HepG2 (cell line): ENCODE results near the gene ECHS1. TPM values are rescaled to one million over a fixed set of nuclear protein-coding genes. Genes with fewer than 3 reads are reported as not detected.

ENCODE experiments used
- ARNT2 ChIP-seq: sonication (generic); formaldehyde crosslinking; IDR thresholded peaks from 2 replicates; pipeline ENCODE4 v1.8.0; 2022; ENCODE audit warnings: mild to moderate bottlenecking, low read depth, missing genetic modification reagents, moderate library complexity
- CENPT ChIP-seq: sonication (generic); formaldehyde crosslinking; IDR thresholded peaks from 2 replicates; pipeline ENCODE4 v1.8.0; 2022; ENCODE audit warnings: low read depth, mild to moderate bottlenecking, moderate library complexity, missing genetic modification reagents
- FOXA3 ChIP-seq: IDR thresholded peaks from 2 replicates; pipeline ENCODE4 v1.6.1; 2016; ENCODE audit warnings: missing genetic modification reagents, missing compliant biosample characterization
- FOXM1 ChIP-seq: sonication (generic); formaldehyde crosslinking; IDR thresholded peaks from 2 replicates; pipeline ENCODE4 v1.5.0; 2020; ENCODE audit warnings: missing genetic modification reagents
- KDM4B ChIP-seq: sonication (generic); formaldehyde crosslinking; IDR thresholded peaks from 2 replicates; pipeline ENCODE4 v1.4.0; 2020; ENCODE audit warnings: missing genetic modification reagents
- NFIB ChIP-seq: sonication (generic); formaldehyde crosslinking; IDR thresholded peaks from 2 replicates; pipeline ENCODE4 v1.9.0; 2021; ENCODE audit warnings: missing genetic modification reagents, mild to moderate bottlenecking, borderline replicate concordance
- NPAS2 ChIP-seq: sonication (generic); formaldehyde crosslinking; IDR thresholded peaks from 2 replicates; pipeline ENCODE4 v1.8.0; 2022; ENCODE audit warnings: mild to moderate bottlenecking, missing genetic modification reagents, borderline replicate concordance
- SALL2 ChIP-seq: sonication (generic); formaldehyde crosslinking; IDR thresholded peaks from 2 replicates; pipeline ENCODE4 v1.8.1; 2023; ENCODE audit warnings: mild to moderate bottlenecking, missing genetic modification reagents, inconsistent platforms
- SCMH1 ChIP-seq: sonication (generic); formaldehyde crosslinking; IDR thresholded peaks from 2 replicates; pipeline ENCODE4 v1.9.0; 2021; ENCODE audit warnings: missing genetic modification reagents, mild to moderate bottlenecking, borderline replicate concordance
- SIN3B ChIP-seq: fragments of 150-350 bp; IDR thresholded peaks from 2 replicates; pipeline ENCODE4 v1.6.1; 2014; ENCODE audit warnings: low read length
- SRSF4 ChIP-seq: fragments of 200-400 bp; formaldehyde crosslinking; IDR thresholded peaks from one replicate; pipeline ENCODE4 v1.6.1; 2018; ENCODE audit warnings: mild to moderate bottlenecking, low read depth, low read length, moderate library complexity; ENCODE audit not compliant: poor library complexity, severe bottlenecking
- TAF1 ChIP-seq: sonication (generic); formaldehyde crosslinking; IDR thresholded peaks from 2 replicates; pipeline ENCODE4 v1.4.0; 2020; ENCODE audit warnings: missing genetic modification reagents
- YEATS4 ChIP-seq: sonication (generic); formaldehyde crosslinking; IDR thresholded peaks from 2 replicates; pipeline ENCODE4 v1.4.0; 2020; ENCODE audit warnings: missing genetic modification reagents, borderline replicate concordance
- ZFYVE20 ChIP-seq: sonication (generic); formaldehyde crosslinking; IDR thresholded peaks from 2 replicates; pipeline ENCODE4 v1.8.0; 2023; ENCODE audit warnings: low read depth, mild to moderate bottlenecking, moderate library complexity, missing genetic modification reagents, borderline replicate concordance
- ZNF274 ChIP-seq: sonication (generic); formaldehyde crosslinking; IDR thresholded peaks from 2 replicates; pipeline ENCODE4 v1.5.1; 2020; ENCODE audit warnings: mild to moderate bottlenecking, missing genetic modification reagents
- ZNF296 ChIP-seq: sonication (generic); formaldehyde crosslinking; conservative IDR thresholded peaks from 2 replicates; pipeline ENCODE4 v1.5.0; 2020; ENCODE audit warnings: mild to moderate bottlenecking, missing genetic modification reagents
- ZNF446 ChIP-seq: sonication (generic); formaldehyde crosslinking; IDR thresholded peaks from 2 replicates; pipeline ENCODE4 v1.5.0; 2020; ENCODE audit warnings: mild to moderate bottlenecking, missing genetic modification reagents
- ZNF549 ChIP-seq: sonication (generic); formaldehyde crosslinking; IDR thresholded peaks from 2 replicates; pipeline ENCODE4 v1.5.0; 2020; ENCODE audit warnings: missing genetic modification reagents
- ZNF816 ChIP-seq: sonication (generic); formaldehyde crosslinking; IDR thresholded peaks from 2 replicates; pipeline ENCODE4 v1.8.0; 2022; ENCODE audit warnings: missing genetic modification reagents, mild to moderate bottlenecking, borderline replicate concordance
- polyA plus RNA-seq, 8 experiments: library from polyadenylated mRNA; depleted of rRNA in 3 of 8; stranded (reverse) in 7 of 8; unstranded in 1 of 8; fragments of >200 nt; fragmentation: Illumina TruSeq in 4 of 8; extraction: Trizol in 4 of 8; gene quantifications; 2 replicates each; pipeline versions ENCODE4 v1.2.1 to v1.2.3, GENCODE V29; 2011 to 2016; ENCODE audit warnings: low read depth in 4 of 8, missing spikeins in 1 of 8, mixed read lengths in 1 of 8; ENCODE audit not compliant: insufficient read depth in 1 of 8
- total RNA-seq, 5 experiments: library from RNA; depleted of rRNA; stranded (reverse); fragments of >200 nt; fragmentation: Illumina TruSeq; extraction: Trizol; gene quantifications; 2 replicates each; pipeline ENCODE4 v1.2.3, GENCODE V29; 2016; ENCODE audit warnings: low read depth in 1 of 5
- TF ChIP-seq, protein P1 (sequence below), 2 experiments: sonication (generic) in 1 of 2; formaldehyde crosslinking in 1 of 2; IDR thresholded peaks; 2 replicates each; pipeline versions ENCODE4 v1.6.1 to v1.9.0; 2014 to 2022; ENCODE audit warnings: antibody characterized with exemption in 1 of 2, borderline replicate concordance in 1 of 2, inconsistent platforms in 1 of 2, low read depth in 1 of 2, missing genetic modification reagents in 1 of 2
- TF ChIP-seq, protein P2 (sequence below): sonication (generic); formaldehyde crosslinking; IDR thresholded peaks from 2 replicates; pipeline ENCODE4 v1.4.0; 2020; ENCODE audit warnings: mild to moderate bottlenecking, missing genetic modification reagents
- TF ChIP-seq, protein P3 (sequence below): sonication (generic); formaldehyde crosslinking; IDR thresholded peaks from 2 replicates; pipeline ENCODE4 v1.8.1; 2022; ENCODE audit warnings: low read depth, mild to moderate bottlenecking, missing genetic modification reagents

ECHS1 gene
- total and polyA plus RNA-seq, 2 of the 13 experiments (the other 11 are each of a cell fraction or from before 2014, with no cell fraction given) = 32.7 to 195 TPM

DNA sequence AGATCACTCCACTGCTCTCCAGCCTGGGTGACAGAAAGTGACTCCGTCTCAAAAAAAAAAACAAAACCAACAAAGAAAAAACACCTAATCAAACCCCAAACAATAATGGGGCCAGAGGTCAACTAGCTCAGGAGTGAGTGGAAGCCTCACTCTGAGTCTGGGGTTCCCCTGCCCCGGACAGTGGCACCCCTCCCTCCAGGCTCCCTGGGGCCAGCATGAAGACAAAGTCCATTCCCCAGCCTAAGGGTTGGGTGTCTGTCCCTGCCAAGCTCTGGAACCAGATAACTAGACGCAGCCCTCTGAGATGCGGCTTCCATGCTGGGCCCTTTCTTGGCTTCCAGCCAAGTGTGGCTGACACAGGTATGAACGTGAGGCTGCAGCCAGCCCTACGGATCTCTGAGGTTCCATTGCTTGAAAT, 13.6 kb downstream of the ECHS1 start (continued):
- TF ChIP-seq NPAS2 (CRISPR knock-in tag) (no peak), ZNF446 (CRISPR knock-in tag) (no peak), FOXA3 (CRISPR knock-in tag) (peak; percentile 31), ZFYVE20 (CRISPR knock-in tag) (no peak), YEATS4 (no peak; the same call in 1 of the 2 replicates), ZNF296 (CRISPR knock-in tag) (no peak), CENPT (no peak), TAF1 (CRISPR knock-in tag) (peak; percentile 25; the same call in 1 of the 2 replicates), ZNF549 (CRISPR knock-in tag) (no peak), SALL2 (CRISPR knock-in tag) (no peak), ARNT2 (CRISPR knock-in tag) (no peak), ZNF274 (no peak), NFIB (CRISPR knock-in tag) (no peak; the same call in 1 of the 2 replicates), FOXM1 (CRISPR knock-in tag) (no peak), SRSF4 (no peak), ZNF816 (CRISPR knock-in tag) (no peak), KDM4B (no peak), SCMH1 (CRISPR knock-in tag) (no peak), SIN3B (no peak)
- TF ChIP-seq, protein P1, sequence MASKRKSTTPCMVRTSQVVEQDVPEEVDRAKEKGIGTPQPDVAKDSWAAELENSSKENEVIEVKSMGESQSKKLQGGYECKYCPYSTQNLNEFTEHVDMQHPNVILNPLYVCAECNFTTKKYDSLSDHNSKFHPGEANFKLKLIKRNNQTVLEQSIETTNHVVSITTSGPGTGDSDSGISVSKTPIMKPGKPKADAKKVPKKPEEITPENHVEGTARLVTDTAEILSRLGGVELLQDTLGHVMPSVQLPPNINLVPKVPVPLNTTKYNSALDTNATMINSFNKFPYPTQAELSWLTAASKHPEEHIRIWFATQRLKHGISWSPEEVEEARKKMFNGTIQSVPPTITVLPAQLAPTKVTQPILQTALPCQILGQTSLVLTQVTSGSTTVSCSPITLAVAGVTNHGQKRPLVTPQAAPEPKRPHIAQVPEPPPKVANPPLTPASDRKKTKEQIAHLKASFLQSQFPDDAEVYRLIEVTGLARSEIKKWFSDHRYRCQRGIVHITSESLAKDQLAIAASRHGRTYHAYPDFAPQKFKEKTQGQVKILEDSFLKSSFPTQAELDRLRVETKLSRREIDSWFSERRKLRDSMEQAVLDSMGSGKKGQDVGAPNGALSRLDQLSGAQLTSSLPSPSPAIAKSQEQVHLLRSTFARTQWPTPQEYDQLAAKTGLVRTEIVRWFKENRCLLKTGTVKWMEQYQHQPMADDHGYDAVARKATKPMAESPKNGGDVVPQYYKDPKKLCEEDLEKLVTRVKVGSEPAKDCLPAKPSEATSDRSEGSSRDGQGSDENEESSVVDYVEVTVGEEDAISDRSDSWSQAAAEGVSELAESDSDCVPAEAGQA (IDR thresholded peaks at IDR 0.05; ENCODE audit: low read depth) = no peak
- TF ChIP-seq, protein P1 (CRISPR knock-in tag; IDR thresholded peaks at IDR 0.05; ENCODE audit: borderline replicate concordance) = no peak
- TF ChIP-seq, protein P2, sequence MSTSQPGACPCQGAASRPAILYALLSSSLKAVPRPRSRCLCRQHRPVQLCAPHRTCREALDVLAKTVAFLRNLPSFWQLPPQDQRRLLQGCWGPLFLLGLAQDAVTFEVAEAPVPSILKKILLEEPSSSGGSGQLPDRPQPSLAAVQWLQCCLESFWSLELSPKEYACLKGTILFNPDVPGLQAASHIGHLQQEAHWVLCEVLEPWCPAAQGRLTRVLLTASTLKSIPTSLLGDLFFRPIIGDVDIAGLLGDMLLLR (CRISPR knock-in tag) = no peak
- TF ChIP-seq, protein P3, sequence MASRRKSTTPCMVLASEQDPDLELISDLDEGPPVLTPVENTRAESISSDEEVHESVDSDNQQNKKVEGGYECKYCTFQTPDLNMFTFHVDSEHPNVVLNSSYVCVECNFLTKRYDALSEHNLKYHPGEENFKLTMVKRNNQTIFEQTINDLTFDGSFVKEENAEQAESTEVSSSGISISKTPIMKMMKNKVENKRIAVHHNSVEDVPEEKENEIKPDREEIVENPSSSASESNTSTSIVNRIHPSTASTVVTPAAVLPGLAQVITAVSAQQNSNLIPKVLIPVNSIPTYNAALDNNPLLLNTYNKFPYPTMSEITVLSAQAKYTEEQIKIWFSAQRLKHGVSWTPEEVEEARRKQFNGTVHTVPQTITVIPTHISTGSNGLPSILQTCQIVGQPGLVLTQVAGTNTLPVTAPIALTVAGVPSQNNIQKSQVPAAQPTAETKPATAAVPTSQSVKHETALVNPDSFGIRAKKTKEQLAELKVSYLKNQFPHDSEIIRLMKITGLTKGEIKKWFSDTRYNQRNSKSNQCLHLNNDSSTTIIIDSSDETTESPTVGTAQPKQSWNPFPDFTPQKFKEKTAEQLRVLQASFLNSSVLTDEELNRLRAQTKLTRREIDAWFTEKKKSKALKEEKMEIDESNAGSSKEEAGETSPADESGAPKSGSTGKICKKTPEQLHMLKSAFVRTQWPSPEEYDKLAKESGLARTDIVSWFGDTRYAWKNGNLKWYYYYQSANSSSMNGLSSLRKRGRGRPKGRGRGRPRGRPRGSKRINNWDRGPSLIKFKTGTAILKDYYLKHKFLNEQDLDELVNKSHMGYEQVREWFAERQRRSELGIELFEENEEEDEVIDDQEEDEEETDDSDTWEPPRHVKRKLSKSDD (CRISPR knock-in tag) = no peak
